Right forelimb (tissue), 1 donor: ENCODE measurements around the gene SHD.

Source experiments
- DNase-seq: peaks from one replicate; pipeline ENCODE4 v3.0.0-alpha.2; 2018

SHD gene

GRCh38 chr19:4298810-4299550 lies 19.9 kb downstream of the SHD start:
- DNase-seq: no peak

GRCh38 chr19:4300589-4300988 lies 21.5 kb downstream of the SHD start:
- DNase-seq: no peak

- no peak for DNase-seq
Measured at GRCh38 chr19:4301590-4302242, 22.6 kb downstream of the SHD start.

DNA sequence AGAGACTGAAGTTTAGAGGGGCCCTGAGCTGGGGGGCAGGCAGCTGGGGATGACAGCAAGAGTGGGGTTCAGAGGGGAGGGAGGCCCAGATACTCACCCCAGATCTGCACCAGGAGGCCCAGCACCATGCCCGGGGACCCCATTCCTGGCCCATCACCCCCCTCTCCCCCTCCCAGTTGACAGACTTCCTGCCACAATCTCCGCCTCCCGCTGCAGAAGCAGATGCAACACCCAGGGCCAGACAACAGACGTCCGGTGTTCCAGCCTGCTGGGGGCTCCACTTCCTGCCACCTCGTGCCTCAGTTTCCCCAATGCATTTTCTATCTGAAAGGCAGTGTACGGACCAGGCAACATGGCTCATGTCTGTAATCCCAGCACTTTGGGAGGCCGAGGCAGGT lies 23.2 kb downstream of the SHD start, which contains the start of gene TMIGD2:
TMIGD2 (minus strand) TSS at position 147 of the 398 bp plus-strand sequence; CDS start at position 143, 4 bp downstream.
- DNase-seq: no peak

- DNase-seq: no peak
Measured at GRCh38 chr19:4303819-4304537, 24.9 kb downstream of the SHD start.

- DNase-seq: peak; percentile 69
Measured at GRCh38 chr19:4304538-4305256, 25.6 kb downstream of the SHD start, which contains the start of gene FSD1. TSS of gene FSD1 (plus strand) at chr19:4304598. CDS start at chr19:4304747, 149 bp downstream.

GRCh38 chr19:4305257-4305612 lies 26.2 kb downstream of the SHD start:
- DNase-seq: no peak

- DNase-seq: no peak
Measured at GRCh38 chr19:4305659-4306058, 26.6 kb downstream of the SHD start.

- DNase-seq: no peak
Measured at GRCh38 chr19:4310247-4311121, 31.4 kb downstream of the SHD start.

- DNase-seq: no peak
Measured at GRCh38 chr19:4313847-4314490, 34.9 kb downstream of the SHD start.

GRCh38 chr19:4316956-4317355 lies 37.9 kb downstream of the SHD start:
- no peak for DNase-seq

GRCh38 chr19:4318460-4318859 lies 39.4 kb downstream of the SHD start:
- no peak for DNase-seq

DNA sequence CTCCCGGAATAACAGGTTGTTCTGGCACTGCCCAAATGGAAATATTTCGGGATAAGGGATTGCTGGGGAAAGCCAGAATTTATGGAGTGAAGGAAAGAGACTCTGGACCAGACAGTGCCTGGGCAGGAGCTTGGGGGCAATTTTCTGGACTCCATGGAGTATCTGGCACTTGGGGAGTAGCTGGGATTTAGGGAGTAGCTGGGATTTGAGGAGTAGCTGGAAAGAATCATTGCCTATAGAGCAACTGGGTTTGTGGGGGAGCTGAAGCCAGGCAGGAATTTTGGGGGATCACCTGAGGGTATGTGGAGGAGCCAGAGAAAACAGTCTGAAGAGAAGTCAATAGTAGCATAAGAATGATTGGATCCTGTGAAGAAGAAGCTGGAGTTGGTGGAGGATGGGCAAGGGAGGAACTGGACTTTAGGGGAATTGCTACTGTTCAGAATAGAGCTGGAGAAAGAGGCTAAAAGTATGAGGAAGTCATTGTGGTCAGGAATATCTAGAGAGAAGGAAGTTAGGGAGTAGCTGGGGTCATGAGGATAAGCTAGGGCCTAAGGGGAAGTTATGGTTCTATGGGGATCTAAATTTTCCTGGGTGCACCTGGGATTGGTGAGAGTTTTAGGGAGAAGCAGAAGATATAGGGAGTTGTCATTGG lies 40.1 kb downstream of the SHD start:
- DNase-seq: no peak

- DNase-seq: no peak
Measured at GRCh38 chr19:4320419-4320818, 41.4 kb downstream of the SHD start.

DNA sequence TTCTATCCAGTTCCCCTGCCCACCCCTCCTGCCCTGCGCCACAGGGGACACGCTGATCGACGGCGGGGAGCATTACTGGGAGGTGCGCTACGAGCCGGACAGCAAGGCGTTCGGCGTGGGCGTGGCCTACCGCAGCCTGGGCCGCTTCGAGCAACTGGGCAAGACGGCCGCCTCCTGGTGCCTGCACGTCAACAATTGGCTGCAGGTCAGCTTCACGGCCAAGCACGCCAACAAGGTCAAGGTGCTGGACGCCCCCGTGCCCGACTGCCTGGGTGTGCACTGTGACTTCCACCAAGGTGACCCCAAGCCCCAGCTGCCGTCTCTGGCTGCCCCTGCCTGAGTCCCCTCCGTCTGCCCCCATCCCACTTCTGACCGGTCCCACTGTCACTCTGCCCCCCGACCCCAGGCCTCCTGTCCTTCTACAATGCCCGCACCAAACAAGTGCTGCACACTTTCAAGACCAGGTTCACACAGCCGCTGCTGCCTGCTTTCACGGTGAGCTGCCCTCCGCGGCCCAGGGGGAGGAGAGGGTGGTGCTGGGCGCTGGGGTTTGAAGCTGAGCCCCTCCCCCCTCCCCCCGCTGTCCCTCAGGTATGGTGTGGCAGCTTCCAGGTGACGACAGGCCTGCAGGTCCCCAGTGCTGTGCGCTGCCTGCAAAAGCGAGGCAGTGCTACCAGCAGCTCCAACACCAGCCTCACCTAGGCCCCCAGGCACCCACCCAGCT lies 44.0 kb downstream of the SHD start:
- DNase-seq: no peak

DNA sequence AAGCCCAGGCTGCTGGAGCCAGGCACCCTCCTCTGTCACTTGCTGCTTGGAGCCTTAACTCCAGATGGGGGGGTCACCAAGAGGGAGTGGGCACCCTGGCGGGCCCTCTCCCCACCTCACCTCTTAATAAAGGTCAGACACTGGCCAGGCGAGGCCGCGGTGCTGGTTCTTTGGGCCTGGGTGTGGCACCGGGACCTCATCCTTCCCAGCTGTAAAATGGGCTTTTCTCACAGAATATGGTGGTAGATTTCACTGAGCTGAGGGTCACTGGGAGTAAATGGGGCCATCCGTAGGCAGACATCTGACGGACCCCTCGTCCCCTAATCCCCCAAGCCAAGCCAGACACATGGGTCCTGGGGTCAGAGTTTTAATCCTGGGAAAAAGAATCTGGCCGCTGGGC lies 44.6 kb downstream of the SHD start:
- DNase-seq: no peak

GRCh38 chr19:4324228-4324627 lies 45.2 kb downstream of the SHD start:
- no peak for DNase-seq

- DNase-seq: no peak
Measured at GRCh38 chr19:4326215-4326836, 47.3 kb downstream of the SHD start.

GRCh38 chr19:4326837-4327251 lies 47.8 kb downstream of the SHD start:
- DNase-seq: no peak
